ENCODE measurements around the gene MYH15.

- TF ChIP-seq CTCF (IDR thresholded peaks at IDR 0.05 in 2 of 3, conservative IDR thresholded peaks at IDR 0.05 in 1 of 3; ENCODE audit: control insufficient read depth in 2 of 3, extremely low read depth in 1 of 3, insufficient read depth in 1 of 3, low read depth in 3 of 3, low read length in 3 of 3), result no peak
- TF ChIP-seq EZH2 (IDR thresholded peaks at IDR 0.05; ENCODE audit: borderline replicate concordance, control insufficient read depth, low read depth, low read length), result no peak
Observed at GRCh38 chr3:108352176-108352575, 158.2 kb downstream of the MYH15 start.

Measured in GM12878 (cell line).